Naive thymus-derived CD8-positive, alpha-beta T cell (primary cell): Measurements from ENCODE around the gene P2RY8. TPM values are rescaled to one million over a fixed set of nuclear protein-coding genes. Genes with fewer than 3 reads are reported as not detected.

Source experiments
- polyA plus RNA-seq, 3 donors: library from polyadenylated mRNA; unstranded; fragments of 300-500 nt; fragmentation: Illumina TruSeq; gene quantifications; one replicate each; pipeline ENCODE4 v1.2.3, GENCODE V29; 2021
- total RNA-seq, 8 experiments: library from RNA in 2 of 8; stranded (reverse) in 2 of 8; gene quantifications; one replicate each; pipeline ENCODE4 v1.2.3 and lab custom pipeline; 2021 to 2026

The P2RY8 gene
- total and polyA plus RNA-seq, 5 experiments from 2014 or later: 131 to 190 (median 163) TPM

Other genes starting within 250 kb of the P2RY8 start
- under 1 TPM in 1 of 2 experiments, not detected in 1; 0.36 TPM for gene IL3RA, start 200.4 kb downstream of the P2RY8 start, total RNA-seq
- under 1 TPM in 2 of 3 donors, not detected in 1; 0.14 to 0.24 TPM for gene IL3RA, start 200.4 kb downstream of the P2RY8 start, polyA plus RNA-seq
- gene SLC25A6, start 145.1 kb downstream of the P2RY8 start, total RNA-seq: 100 to 1,000 TPM; 251 to 254 TPM
- gene SLC25A6, start 145.1 kb downstream of the P2RY8 start, polyA plus RNA-seq: 100 to 1,000 TPM; 427 to 622 (median 526) TPM
- 10 to 100 TPM; 24.9 to 27.2 TPM for gene ASMTL, start 84.3 kb downstream of the P2RY8 start, total RNA-seq
- gene ASMTL, start 84.3 kb downstream of the P2RY8 start, polyA plus RNA-seq: 10 to 100 TPM; 37.8 to 43.6 (median 42.3) TPM
- 100 to 1,000 TPM; 157 to 159 TPM for gene AKAP17A, start 54.4 kb upstream of the P2RY8 start, total RNA-seq
- 10 to 100 TPM; 16.8 to 56.3 (median 22.8) TPM for gene AKAP17A, start 54.4 kb upstream of the P2RY8 start, polyA plus RNA-seq
- gene ASMT, start 77.9 kb upstream of the P2RY8 start, total RNA-seq: not detected
- gene ASMT, start 77.9 kb upstream of the P2RY8 start, polyA plus RNA-seq: not detected